Gastroesophageal sphincter (tissue), 4 donors: ENCODE measurements around the gene CACNA2D3. TPM values are rescaled to one million over a fixed set of nuclear protein-coding genes. Genes with fewer than 3 reads are reported as not detected.
"Not testable (repeated sequence)": the region's sequence is repeated elsewhere in the genome, so short reads cannot be mapped to it uniquely, and the experiment has no call there.

Source experiments
- ATAC-seq: fragments of 150-250 bp; one replicate; pipeline ENCODE4 v1.9.1; 2016; ENCODE audit warnings: mild to moderate bottlenecking, moderate library complexity
- H3K27ac ChIP-seq, 4 donors: fragments of 200-600 bp; sonication (generic) in 3 of 4; 1 replicate in 3 of 4; 2 replicates in 1 of 4; pipeline ENCODE4 v1.5.1; 2016 to 2019
- H3K27me3 ChIP-seq: fragments of 200-600 bp; sonication (generic); one replicate; pipeline ENCODE4 v1.5.1; 2019
- H3K36me3 ChIP-seq, 2 donors: fragments of 200-600 bp; sonication (generic); one replicate each; pipeline ENCODE4 v1.5.1; 2019; ENCODE audit warnings: control low read depth in 1 of 2
- H3K4me1 ChIP-seq, 3 donors: fragments of 200-600 bp; sonication (generic); 1 replicate in 2 of 3; 2 replicates in 1 of 3; pipeline ENCODE4 v1.5.1; 2016 to 2019; ENCODE audit warnings: control low read depth in 2 of 3
- H3K4me3 ChIP-seq, 2 donors: fragments of 200-600 bp; sonication (generic); one replicate each; pipeline ENCODE4 v1.5.1; 2019; ENCODE audit warnings: mild to moderate bottlenecking in 1 of 2, moderate library complexity in 1 of 2
- H3K9me3 ChIP-seq, 3 donors: fragments of 200-600 bp; sonication (generic); one replicate each; pipeline ENCODE4 v1.5.1; 2017 to 2019; ENCODE audit warnings: control low read depth in 2 of 3
- CTCF ChIP-seq, 4 experiments: fragments of 200-600 bp in 2 of 4; fragments of 450-650 bp in 2 of 4; sonication (generic) in 1 of 4; IDR thresholded peaks; one replicate each; pipeline ENCODE4 v1.5.1; 2017 to 2019; ENCODE audit warnings: antibody characterized with exemption in 4 of 4, mild to moderate bottlenecking in 2 of 4, moderate library complexity in 2 of 4
- EP300 ChIP-seq: sonication (generic); formaldehyde crosslinking; IDR thresholded peaks from one replicate; pipeline ENCODE4 v1.6.1; 2017; ENCODE audit warnings: antibody characterized with exemption, mild to moderate bottlenecking
- POLR2A ChIP-seq, 2 donors: fragments of 450-650 bp; IDR thresholded peaks; one replicate each; pipeline ENCODE4 v1.6.1; 2017; ENCODE audit warnings: antibody characterized with exemption in 2 of 2, mild to moderate bottlenecking in 2 of 2, moderate library complexity in 1 of 2
- POLR2AphosphoS5 ChIP-seq: sonication (generic); formaldehyde crosslinking; IDR thresholded peaks from one replicate; pipeline ENCODE4 v1.6.1; 2017; ENCODE audit warnings: antibody characterized with exemption
- WGBS, 2 donors: methylation state at CpG; one replicate each; pipeline ENCODE4 v1.1.5; 2018; ENCODE audit warnings: low coverage in 1 of 2; 5-methylcytosine and 5-hydroxymethylcytosine counted together
- total RNA-seq, 4 donors: library from RNA; depleted of rRNA; stranded (reverse); fragments of >200 nt; gene quantifications; one replicate each; pipeline ENCODE4 v1.1.0, GENCODE V29; 2016

Gene CACNA2D3
- total RNA-seq, 4 donors from 2014 or later = 0.94 to 6.5 (median 3.5) TPM

GRCh38 chr3:54443561-54444161 is 321.3 kb downstream of the CACNA2D3 start:
- peak overlapping the region in 1 of 4 donors; percentile 13 for H3K27ac ChIP-seq
- H3K36me3 ChIP-seq = no peaks in the 10 kb centered on the region
- H3K27me3 ChIP-seq = no peaks in the 10 kb centered on the region
- H3K4me1 ChIP-seq = peaks cover 0 to 14% (median 0%) of the 10 kb centered on the region in 3 donors
- H3K4me3 ChIP-seq = no peak overlapping the region
- 49 to 58% methylated on average over 9 to 11 of the region's 11 CpGs for WGBS, 2 donors
- no peak for TF ChIP-seq EP300
- no peak for ATAC-seq
- H3K9me3 ChIP-seq = no peaks in the 10 kb centered on the region

GRCh38 chr3:54445630-54446029 is 323.3 kb downstream of the CACNA2D3 start:
- no peaks in the 10 kb centered on the region for H3K9me3 ChIP-seq
- no peaks in the 10 kb centered on the region for H3K27me3 ChIP-seq
- 17 to 33% methylated on average over 1 of the region's 1 CpG for WGBS, 2 donors
- ATAC-seq = no peak
- H3K4me1 ChIP-seq = peaks cover 0 to 14% (median 0%) of the 10 kb centered on the region in 3 donors
- H3K4me3 ChIP-seq = no peak overlapping the region
- TF ChIP-seq EP300 (no peak), POLR2A (IDR thresholded peaks at IDR 0.05) (no peak), POLR2AphosphoS5 (no peak), CTCF (IDR thresholded peaks at IDR 0.05) (no peak)
- no peak overlapping the region for H3K27ac ChIP-seq
- H3K36me3 ChIP-seq = no peaks in the 10 kb centered on the region

GRCh38 chr3:54447427-54447826 is 325.1 kb downstream of the CACNA2D3 start:
- Histone ChIP-seq H3K27me3 (no peaks in the 10 kb centered on the region), H3K4me1 (peaks cover 0 to 14% (median 0%) of the 10 kb centered on the region in 3 donors), H3K36me3 (no peaks in the 10 kb centered on the region), H3K27ac (no peak overlapping the region), H3K9me3 (no peaks in the 10 kb centered on the region), H3K4me3 (no peak overlapping the region)
- no peak for ATAC-seq
- 85 to 90% methylated on average over 2 of the region's 2 CpGs for WGBS, 2 donors
- TF ChIP-seq POLR2AphosphoS5 (no peak), POLR2A (IDR thresholded peaks at IDR 0.05) (no peak), EP300 (no peak), CTCF (IDR thresholded peaks at IDR 0.05) (no peak)

- WGBS, 2 donors = 70 to 87% methylated on average over 2 to 3 of the region's 3 CpGs
- Histone ChIP-seq H3K27me3 (no peaks in the 10 kb centered on the region), H3K27ac (no peak overlapping the region), H3K4me3 (no peak overlapping the region), H3K4me1 (no peaks in the 10 kb centered on the region), H3K36me3 (no peaks in the 10 kb centered on the region), H3K9me3 (peaks cover 0 to 23% (median 0%) of the 10 kb centered on the region in 3 donors)
- no peak for ATAC-seq
- no peak for TF ChIP-seq CTCF (IDR thresholded peaks at IDR 0.05)
- TF ChIP-seq EP300 = no peak
Observed at GRCh38 chr3:54454806-54455205, 332.5 kb downstream of the CACNA2D3 start.

GRCh38 chr3:54458357-54458756 is 336.0 kb downstream of the CACNA2D3 start:
- WGBS, 2 donors = 30 to 71% methylated on average over 1 to 2 of the region's 2 CpGs

GRCh38 chr3:54464554-54464953 is 342.2 kb downstream of the CACNA2D3 start:
- peaks cover 0 to 27% (median 0%) of the 10 kb centered on the region in 3 donors for H3K9me3 ChIP-seq
- not testable (repeated sequence) for ATAC-seq

More at GRCh38 chr3:54458357-54458756, 336.0 kb downstream of the CACNA2D3 start:
- Histone ChIP-seq H3K27ac (no peak overlapping the region), H3K4me3 (no peak overlapping the region), H3K36me3 (no peaks in the 10 kb centered on the region), H3K27me3 (no peaks in the 10 kb centered on the region), H3K9me3 (peaks cover 0 to 27% (median 0%) of the 10 kb centered on the region in 3 donors), H3K4me1 (no peaks in the 10 kb centered on the region)
- no peak for ATAC-seq
- TF ChIP-seq EP300 (no peak), POLR2A (IDR thresholded peaks at IDR 0.05) (no peak), CTCF (IDR thresholded peaks at IDR 0.05) (no peak), POLR2AphosphoS5 (no peak)

More at GRCh38 chr3:54464554-54464953, 342.2 kb downstream of the CACNA2D3 start:
- H3K4me1 ChIP-seq, H3K4me3 ChIP-seq, H3K27ac ChIP-seq, H3K27me3 ChIP-seq, H3K36me3 ChIP-seq: not testable (repeated sequence)
- WGBS, 2 donors = 97 to 98% methylated on average over 12 to 15 of the region's 23 CpGs
